CD4-positive, CD25-positive, alpha-beta regulatory T cell (primary cell): Measurements from ENCODE around the gene CTTNBP2NL. TPM values are rescaled to one million over a fixed set of nuclear protein-coding genes. Genes with fewer than 3 reads are reported as not detected.
"Not testable (repeated sequence)": the region's sequence is repeated elsewhere in the genome, so short reads cannot be mapped to it uniquely, and the experiment has no call there.

Source experiments
- ATAC-seq, 2 donors: fragments of 150-1000 bp; cut with Tn5 transposase; one replicate each; pipeline ENCODE4 v1.10.0; 2021; ENCODE audit warnings: low read depth in 2 of 2, moderate number of reproducible peaks in 2 of 2, moderate library complexity in 1 of 2
- DNase-seq, 3 donors: peaks; one replicate each; pipeline versions ENCODE4 v3.0.0 to v3.0.0-alpha.2; 2012 to 2022; ENCODE audit warnings: mixed read lengths in 1 of 3
- H3K27ac ChIP-seq: one replicate; pipeline ENCODE4 v1.7.0; 2013; ENCODE audit warnings: mild to moderate bottlenecking, low read length; ENCODE audit not compliant: insufficient read depth, poor library complexity, severe bottlenecking
- H3K27me3 ChIP-seq: one replicate; pipeline ENCODE4 v1.7.0; 2013; ENCODE audit warnings: low read length; ENCODE audit not compliant: control insufficient read depth, insufficient read depth
- H3K36me3 ChIP-seq: one replicate; pipeline ENCODE4 v1.7.0; 2013; ENCODE audit warnings: mild to moderate bottlenecking, low read length, moderate library complexity; ENCODE audit not compliant: control insufficient read depth, insufficient read depth
- H3K4me1 ChIP-seq: 2 replicates; pipeline ENCODE4 v1.7.0; 2013; ENCODE audit warnings: mild to moderate bottlenecking, low read length; ENCODE audit not compliant: insufficient read depth, control insufficient read depth, poor library complexity, severe bottlenecking
- H3K4me3 ChIP-seq: one replicate; pipeline ENCODE4 v1.7.0; 2013; ENCODE audit warnings: low read depth, mild to moderate bottlenecking, low read length, moderate library complexity
- H3K9me3 ChIP-seq, 2 experiments: 1 replicate in 1 of 2; 2 replicates in 1 of 2; pipeline ENCODE4 v1.7.0; 2013; ENCODE audit warnings: low read length in 2 of 2, mild to moderate bottlenecking in 1 of 2, moderate library complexity in 1 of 2; ENCODE audit not compliant: control insufficient read depth in 2 of 2
- H3K27ac Mint-ChIP-seq, 3 donors: one replicate each; pipeline ENCODE4 v1.8.0; 2020 to 2022; ENCODE audit warnings: mild to moderate bottlenecking in 3 of 3, mixed read lengths in 3 of 3, moderate library complexity in 2 of 3
- H3K27me3 Mint-ChIP-seq: one replicate; pipeline ENCODE4 v1.8.0; 2022; ENCODE audit warnings: mild to moderate bottlenecking, mixed read lengths
- H3K36me3 Mint-ChIP-seq: one replicate; pipeline ENCODE4 v1.8.0; 2020; ENCODE audit warnings: mixed read lengths
- H3K4me1 Mint-ChIP-seq, 4 donors: one replicate each; pipeline ENCODE4 v1.8.0; 2020 to 2022; ENCODE audit warnings: mixed read lengths in 4 of 4, mild to moderate bottlenecking in 1 of 4
- H3K4me3 Mint-ChIP-seq, 4 donors: one replicate each; pipeline ENCODE4 v1.8.0; 2020 to 2022; ENCODE audit warnings: mild to moderate bottlenecking in 4 of 4, mixed read lengths in 4 of 4, moderate library complexity in 3 of 4
- H3K9me3 Mint-ChIP-seq, 7 donors: one replicate each; pipeline ENCODE4 v1.8.0; 2020 to 2022; ENCODE audit warnings: mixed read lengths in 7 of 7, mild to moderate bottlenecking in 3 of 7, moderate library complexity in 2 of 7
- polyA plus RNA-seq, 4 donors: library from polyadenylated mRNA; unstranded; fragments of 300-500 nt; fragmentation: Illumina TruSeq; gene quantifications; one replicate each; pipeline ENCODE4 v1.2.3, GENCODE V29; 2021
- total RNA-seq: library from RNA; stranded (reverse); gene quantifications from one replicate; pipeline ENCODE4 v1.2.3, GENCODE V29; 2022

CTTNBP2NL gene
- total and polyA plus RNA-seq, 5 donors from 2014 or later: 0.72 to 7.4 (median 1.1) TPM

DNA sequence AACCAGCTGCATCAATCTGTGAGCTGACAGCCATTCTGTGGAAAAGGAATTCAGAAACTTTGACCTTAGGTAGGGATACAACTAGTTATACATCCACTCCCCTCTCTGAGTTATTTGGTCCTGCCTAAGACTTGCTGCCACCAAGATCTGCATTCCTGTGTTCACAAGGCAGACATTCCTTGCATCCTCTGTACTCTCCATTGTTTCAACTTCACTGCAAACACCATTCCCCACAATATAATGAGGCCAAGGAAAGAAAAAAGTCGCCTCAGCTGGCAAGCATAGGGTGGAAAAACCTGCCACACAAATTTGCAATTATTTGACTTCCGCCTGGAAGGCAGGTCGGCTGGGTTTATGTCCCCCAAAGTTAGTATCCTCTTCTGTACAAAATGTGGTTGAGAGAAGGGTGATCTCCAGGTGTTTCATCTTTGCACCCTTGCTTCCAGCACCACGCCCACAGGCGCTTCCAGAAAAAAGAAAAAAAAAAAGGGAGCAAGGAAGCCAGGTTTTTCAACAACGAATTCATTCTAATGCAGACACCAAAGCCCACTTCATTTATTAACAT is 676 bp upstream of the CTTNBP2NL start:
- no peak for DNase-seq
- H3K36me3 ChIP-seq: no peaks in the 10 kb centered on the region
- peaks cover 36% of the 10 kb centered on the region for H3K4me1 ChIP-seq

DNA sequence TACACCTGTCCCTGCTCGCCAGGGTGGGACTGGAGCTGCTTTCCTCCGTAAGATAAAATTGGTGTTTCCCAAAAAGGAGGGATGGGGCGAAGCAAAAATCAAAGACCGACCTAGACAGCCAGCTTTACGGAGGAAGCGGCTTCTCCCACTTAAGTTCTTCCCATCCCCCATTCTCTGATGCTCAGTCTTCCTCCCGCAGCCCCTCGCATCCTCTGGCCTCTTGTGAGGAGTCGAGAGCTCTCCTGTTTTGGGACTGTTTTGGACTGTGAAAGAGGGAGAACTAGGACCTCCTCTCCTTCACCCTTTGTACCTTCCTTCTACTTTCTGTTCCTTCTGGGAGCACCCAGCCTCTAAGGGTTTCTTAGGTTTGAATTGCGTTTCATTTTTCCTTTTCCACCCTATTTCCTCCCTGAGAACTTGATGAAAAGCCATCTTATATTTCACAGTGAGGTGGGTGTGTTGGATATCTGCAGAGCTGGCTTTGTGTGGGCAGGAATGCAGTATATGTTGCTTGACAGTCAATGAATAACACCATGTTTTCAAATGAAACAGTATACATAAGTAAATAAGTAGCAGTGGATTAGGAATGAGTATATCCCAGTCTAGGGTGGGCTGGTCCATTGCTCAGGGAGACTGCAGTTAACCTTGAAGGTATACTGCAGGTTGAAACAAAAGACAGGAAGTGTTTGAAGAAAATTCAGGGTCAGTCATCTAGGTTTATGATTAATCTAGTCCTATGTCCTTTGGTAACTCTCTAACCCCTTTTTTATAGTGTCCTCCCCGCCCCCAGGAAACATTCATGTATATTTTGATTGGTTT is 848 bp downstream of the CTTNBP2NL start:
- no peaks in the 10 kb centered on the region for H3K36me3 Mint-ChIP-seq
- Histone ChIP-seq H3K36me3 (no peaks in the 10 kb centered on the region), H3K9me3 (no peaks in the 10 kb centered on the region), H3K4me1 (peaks cover 28% of the 10 kb centered on the region), H3K4me3 (peak overlapping the region; percentile 87), H3K27ac (no peak overlapping the region), H3K27me3 (no peaks in the 10 kb centered on the region)
- peaks cover 9% of the 10 kb centered on the region for H3K27me3 Mint-ChIP-seq
- ATAC-seq (no peak), DNase-seq (peak in 1 of 3 donors; percentile 14)
- peak overlapping the region; percentile 90 to 97 (median 96) for H3K4me3 Mint-ChIP-seq
- peak overlapping the region in 2 of 3 donors; percentile 86 to 87 for H3K27ac Mint-ChIP-seq
- H3K4me1 Mint-ChIP-seq: peaks cover 12 to 32% (median 23%) of the 10 kb centered on the region in 4 donors
- no peaks in the 10 kb centered on the region for H3K9me3 Mint-ChIP-seq

More for the DNA sequence above, 676 bp upstream of the CTTNBP2NL start:
- H3K27me3 ChIP-seq: no peaks in the 10 kb centered on the region
- H3K9me3 Mint-ChIP-seq: no peaks in the 10 kb centered on the region
- H3K27ac ChIP-seq: peak overlapping the region; percentile 15
- H3K9me3 ChIP-seq: no peaks in the 10 kb centered on the region
- peak overlapping the region; percentile 90 to 97 (median 96) for H3K4me3 Mint-ChIP-seq
- peaks cover 12 to 34% (median 28%) of the 10 kb centered on the region in 4 donors for H3K4me1 Mint-ChIP-seq
- no peak for ATAC-seq
- no peaks in the 10 kb centered on the region for H3K36me3 Mint-ChIP-seq
- H3K27me3 Mint-ChIP-seq: peaks cover 17% of the 10 kb centered on the region
- peak overlapping the region; percentile 87 for H3K4me3 ChIP-seq
- H3K27ac Mint-ChIP-seq: peak overlapping the region; percentile 15 to 87 (median 29)

DNA sequence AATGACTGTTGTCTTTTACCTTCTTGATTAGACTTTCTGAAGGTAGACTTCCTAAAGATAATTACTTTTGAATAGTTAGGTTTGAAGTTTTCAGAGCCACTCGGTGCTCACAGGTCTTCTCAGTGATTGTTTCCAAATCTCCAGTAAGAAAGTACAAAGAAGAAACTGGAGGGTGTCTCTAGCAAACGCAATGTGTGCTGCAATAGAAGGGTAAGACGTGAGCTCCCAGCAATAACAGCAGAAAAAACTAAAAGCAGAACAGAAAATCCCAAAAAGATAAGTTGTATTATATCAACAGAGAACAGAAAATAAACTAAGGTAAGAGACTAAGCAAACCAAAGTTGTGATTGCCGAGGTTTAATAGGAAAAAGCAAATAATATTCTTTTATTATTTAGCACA is 1.8 kb downstream of the CTTNBP2NL start:
- no peak for ATAC-seq
- H3K4me3 Mint-ChIP-seq: peak overlapping the region in 3 of 4 donors; percentile 90 to 97 (median 96)
- H3K9me3 ChIP-seq: no peaks in the 10 kb centered on the region

DNA sequence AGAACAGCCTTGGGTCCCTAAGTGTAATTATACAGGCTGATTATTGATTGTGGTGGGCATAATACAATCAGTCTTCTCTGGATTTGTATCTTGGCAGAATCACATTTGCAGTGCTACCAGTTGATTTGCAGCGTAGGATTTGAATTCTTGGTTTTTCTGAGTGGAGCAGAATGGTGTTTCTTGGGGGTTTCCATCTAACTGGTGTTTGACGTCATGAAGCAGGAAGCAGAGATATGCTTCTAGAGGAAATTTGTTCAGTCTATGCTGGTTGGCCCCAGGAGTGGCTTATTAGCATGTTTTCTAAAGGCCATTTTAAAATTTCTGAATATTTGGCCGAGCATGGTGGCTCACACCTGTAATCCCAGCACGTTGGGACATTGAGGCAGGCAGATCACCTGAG is 3.4 kb downstream of the CTTNBP2NL start:
- Histone ChIP-seq H3K9me3 (no peaks in the 10 kb centered on the region), H3K4me3 (no peak overlapping the region), H3K4me1 (peaks cover 28% of the 10 kb centered on the region), H3K36me3 (no peaks in the 10 kb centered on the region), H3K27ac (no peak overlapping the region), H3K27me3 (no peaks in the 10 kb centered on the region)
- H3K4me1 Mint-ChIP-seq: peaks cover 12 to 32% (median 21%) of the 10 kb centered on the region in 4 donors
- ATAC-seq (no peak), DNase-seq (peak; percentile 9 to 27 (median 22))
- peak overlapping the region in 3 of 4 donors; percentile 23 to 82 (median 56) for H3K4me3 Mint-ChIP-seq
- no peaks in the 10 kb centered on the region for H3K9me3 Mint-ChIP-seq
- peaks cover 9% of the 10 kb centered on the region for H3K27me3 Mint-ChIP-seq
- peak overlapping the region; percentile 3 to 70 (median 37) for H3K27ac Mint-ChIP-seq
- no peaks in the 10 kb centered on the region for H3K36me3 Mint-ChIP-seq

More for the DNA sequence above, 1.8 kb downstream of the CTTNBP2NL start:
- H3K36me3 Mint-ChIP-seq: no peaks in the 10 kb centered on the region
- Histone ChIP-seq H3K36me3 (no peaks in the 10 kb centered on the region), H3K27me3 (no peaks in the 10 kb centered on the region), H3K27ac (peak overlapping the region; percentile 8), H3K4me1 (peaks cover 28% of the 10 kb centered on the region), H3K4me3 (peak overlapping the region; percentile 87)
- H3K9me3 Mint-ChIP-seq: no peaks in the 10 kb centered on the region
- no peak for DNase-seq
- peaks cover 12 to 32% (median 23%) of the 10 kb centered on the region in 4 donors for H3K4me1 Mint-ChIP-seq
- H3K27me3 Mint-ChIP-seq: peaks cover 9% of the 10 kb centered on the region
- H3K27ac Mint-ChIP-seq: no peak overlapping the region

DNA sequence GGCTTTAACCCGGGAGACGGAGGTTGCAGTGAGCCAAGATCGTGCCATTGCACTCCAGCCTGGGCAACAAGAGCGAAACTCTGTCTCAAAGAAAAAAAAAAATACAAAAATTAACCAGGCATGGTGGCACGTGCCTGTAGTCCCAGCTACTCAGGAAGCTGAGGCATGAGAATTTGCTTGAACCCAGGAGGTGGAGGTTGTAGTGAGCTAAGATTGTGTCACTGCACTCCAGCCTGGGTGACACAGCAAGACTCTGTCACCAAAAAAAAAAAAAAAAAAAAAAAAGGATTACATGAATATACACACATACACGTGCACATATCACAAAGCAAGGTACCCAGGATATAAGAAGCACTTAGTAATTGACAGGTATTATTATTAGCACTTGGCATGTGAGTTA is 4.7 kb downstream of the CTTNBP2NL start:
- not testable (repeated sequence) for H3K27ac ChIP-seq, H3K27me3 Mint-ChIP-seq, ATAC-seq, H3K36me3 ChIP-seq, H3K4me3 ChIP-seq, H3K9me3 ChIP-seq, H3K27me3 ChIP-seq, H3K36me3 Mint-ChIP-seq, H3K4me3 Mint-ChIP-seq, H3K9me3 Mint-ChIP-seq, H3K27ac Mint-ChIP-seq, DNase-seq
- peaks cover 12 to 26% (median 15%) of the 10 kb centered on the region in 4 donors for H3K4me1 Mint-ChIP-seq
- H3K4me1 ChIP-seq: peaks cover 22% of the 10 kb centered on the region

DNA sequence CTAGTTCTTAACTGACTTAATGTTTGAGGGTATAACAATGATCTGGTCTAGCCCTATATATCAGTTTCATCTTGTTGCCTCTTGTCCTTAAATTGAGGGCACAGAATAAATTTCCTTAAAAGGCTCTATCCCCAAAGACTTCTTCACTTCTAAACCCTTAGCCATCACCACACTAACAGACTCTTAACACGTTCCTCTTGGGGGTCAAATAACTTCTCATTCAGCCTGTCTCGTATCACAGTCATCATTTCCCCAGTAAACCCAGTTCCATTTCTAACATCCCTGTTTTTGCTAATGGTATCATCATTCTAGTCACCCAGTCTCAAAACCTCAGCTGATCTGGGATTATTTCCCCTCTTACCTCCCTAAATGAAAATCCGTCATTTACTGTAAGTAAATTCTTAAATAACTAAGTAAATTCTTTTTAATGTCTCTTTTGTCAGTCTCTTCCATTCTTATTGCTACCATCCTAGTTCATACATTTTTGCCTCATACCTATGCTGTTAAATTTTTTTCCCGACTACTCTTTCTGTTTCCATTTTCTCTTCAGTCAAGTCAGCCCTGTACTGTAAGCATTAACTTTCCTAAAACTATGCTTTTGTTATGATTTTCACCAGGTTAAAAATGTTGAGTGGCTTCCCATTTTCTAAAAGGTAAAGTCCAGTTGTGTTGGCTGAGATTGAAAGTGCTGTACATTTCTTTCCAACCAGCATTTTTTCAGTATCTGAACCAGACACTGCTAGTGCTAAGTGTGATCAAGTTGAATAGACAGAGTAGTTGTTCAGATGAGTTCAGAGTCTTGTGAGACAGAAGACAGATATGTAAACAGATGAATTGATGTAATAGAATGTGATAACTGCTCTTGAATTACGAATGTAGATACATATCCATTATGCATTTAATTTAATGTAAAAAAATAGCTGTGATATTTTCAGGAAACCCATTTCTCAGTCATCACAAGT is 6.9 kb downstream of the CTTNBP2NL start:
- ATAC-seq (no peak), DNase-seq (no peak)
- Histone ChIP-seq H3K27me3 (no peaks in the 10 kb centered on the region), H3K36me3 (no peaks in the 10 kb centered on the region), H3K9me3 (no peaks in the 10 kb centered on the region), H3K4me3 (no peak overlapping the region), H3K4me1 (peaks cover 4% of the 10 kb centered on the region), H3K27ac (no peak overlapping the region)
- Mint-ChIP-seq H3K36me3 (no peaks in the 10 kb centered on the region), H3K4me3 (no peak overlapping the region), H3K27ac (peak overlapping the region in 1 of 3 donors; percentile 76), H3K9me3 (no peaks in the 10 kb centered on the region), H3K27me3 (no peaks in the 10 kb centered on the region), H3K4me1 (peaks cover 5 to 12% (median 6%) of the 10 kb centered on the region in 4 donors)

DNA sequence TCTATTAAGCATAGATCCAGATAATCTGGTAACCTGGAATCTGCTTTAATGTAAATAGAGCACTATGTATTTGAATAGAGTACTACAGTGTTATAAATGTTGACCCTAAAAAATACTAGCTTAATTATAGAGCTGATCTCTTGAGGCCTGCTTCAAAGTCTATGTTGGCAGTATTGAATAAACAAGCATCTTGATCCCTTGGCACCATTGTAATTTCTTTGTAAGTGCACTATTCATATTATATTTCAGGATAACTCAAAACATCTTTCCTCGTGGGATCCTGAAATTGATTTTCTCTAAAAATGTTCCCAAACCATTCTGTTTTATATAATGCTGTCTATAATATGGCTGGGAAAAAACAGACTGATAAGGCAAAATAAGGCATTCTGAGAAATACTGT is 10.8 kb downstream of the CTTNBP2NL start:
- Mint-ChIP-seq H3K4me1 (no peaks in the 10 kb centered on the region), H3K36me3 (no peaks in the 10 kb centered on the region), H3K4me3 (no peak overlapping the region), H3K27ac (no peak overlapping the region), H3K9me3 (peaks cover 0 to 1% (median 0%) of the 10 kb centered on the region in 7 donors), H3K27me3 (no peaks in the 10 kb centered on the region)
- Histone ChIP-seq H3K4me1 (no peaks in the 10 kb centered on the region), H3K9me3 (no peaks in the 10 kb centered on the region), H3K27me3 (no peaks in the 10 kb centered on the region), H3K36me3 (no peaks in the 10 kb centered on the region), H3K4me3 (no peak overlapping the region), H3K27ac (no peak overlapping the region)
- DNase-seq (no peak), ATAC-seq (no peak)
